ENCODE results near the gene IFT81. TPM values are rescaled to one million over a fixed set of nuclear protein-coding genes. Genes with fewer than 3 reads are reported as not detected.

IFT81 gene
- total RNA-seq, 2 donors from 2014 or later: 20.2 to 29.6 TPM

GRCh38 chr12:110077800-110078199 is 46.4 kb upstream of the IFT81 start:
- no peak for DNase-seq
- Mint-ChIP-seq H3K36me3 (ENCODE audit: low read depth) (no peaks in the 10 kb centered on the region), H3K27me3 (ENCODE audit: insufficient read depth) (peaks cover 3% of the 10 kb centered on the region), H3K4me3 (no peak overlapping the region), H3K4me1 (no peaks in the 10 kb centered on the region), H3K27ac (no peak overlapping the region), H3K9me3 (no peaks in the 10 kb centered on the region)
- no peaks in the 10 kb centered on the region for H3K36me3 ChIP-seq (ENCODE audit: control insufficient read depth, insufficient read depth, low read length)
- no peak overlapping the region for H3K4me3 ChIP-seq (ENCODE audit: low read length)
- H3K9ac ChIP-seq (ENCODE audit: extremely low read depth, low read length, poor library complexity, severe bottlenecking): no peak overlapping the region
- H3K27me3 ChIP-seq (ENCODE audit: control insufficient read depth, insufficient read depth, low read length, poor library complexity, severe bottlenecking): no peaks in the 10 kb centered on the region
- TF ChIP-seq CTCF (conservative IDR thresholded peaks at IDR 0.05): no peak
- no peak overlapping the region for H3K27ac ChIP-seq (ENCODE audit: low read depth, low read length)
- WGBS, 2 experiments (ENCODE audit: insufficient coverage in 1 of 2, insufficient read length in 1 of 2): 93 to 98% methylated on average over 2 to 3 of the region's 4 CpGs
- H3K4me1 ChIP-seq (ENCODE audit: control insufficient read depth, insufficient read depth, low read length): no peaks in the 10 kb centered on the region
- H3K9me3 ChIP-seq (ENCODE audit: control insufficient read depth, low read length): no peaks in the 10 kb centered on the region

GRCh38 chr12:110079477-110080400 is 44.4 kb upstream of the IFT81 start:
- WGBS, 2 experiments (ENCODE audit: insufficient coverage in 1 of 2, insufficient read length in 1 of 2): 95 to 96% methylated on average over 15 to 24 of the region's 24 CpGs
- no peaks in the 10 kb centered on the region for H3K4me1 Mint-ChIP-seq
- no peak overlapping the region for H3K4me3 Mint-ChIP-seq
- DNase-seq: no peak
- Histone ChIP-seq H3K27me3 (ENCODE audit: control insufficient read depth, insufficient read depth, low read length, poor library complexity, severe bottlenecking) (no peaks in the 10 kb centered on the region), H3K9ac (ENCODE audit: extremely low read depth, low read length, poor library complexity, severe bottlenecking) (no peak overlapping the region), H3K36me3 (ENCODE audit: control insufficient read depth, insufficient read depth, low read length) (no peaks in the 10 kb centered on the region), H3K9me3 (ENCODE audit: control insufficient read depth, low read length) (no peaks in the 10 kb centered on the region), H3K4me3 (ENCODE audit: low read length) (no peak overlapping the region), H3K27ac (ENCODE audit: low read depth, low read length) (no peak overlapping the region), H3K4me1 (ENCODE audit: control insufficient read depth, insufficient read depth, low read length) (no peaks in the 10 kb centered on the region)
- H3K9me3 Mint-ChIP-seq: no peaks in the 10 kb centered on the region
- H3K36me3 Mint-ChIP-seq (ENCODE audit: low read depth): no peaks in the 10 kb centered on the region
- peaks cover 3% of the 10 kb centered on the region for H3K27me3 Mint-ChIP-seq (ENCODE audit: insufficient read depth)
- TF ChIP-seq CTCF (conservative IDR thresholded peaks at IDR 0.05): no peak
- H3K27ac Mint-ChIP-seq: no peak overlapping the region

- Histone ChIP-seq H3K36me3 (ENCODE audit: control insufficient read depth, insufficient read depth, low read length) (no peaks in the 10 kb centered on the region), H3K9me3 (ENCODE audit: control insufficient read depth, low read length) (no peaks in the 10 kb centered on the region), H3K27me3 (ENCODE audit: control insufficient read depth, insufficient read depth, low read length, poor library complexity, severe bottlenecking) (no peaks in the 10 kb centered on the region), H3K4me3 (ENCODE audit: low read length) (no peak overlapping the region), H3K9ac (ENCODE audit: extremely low read depth, low read length, poor library complexity, severe bottlenecking) (no peak overlapping the region), H3K4me1 (ENCODE audit: control insufficient read depth, insufficient read depth, low read length) (no peaks in the 10 kb centered on the region), H3K27ac (ENCODE audit: low read depth, low read length) (no peak overlapping the region)
- Mint-ChIP-seq H3K4me1 (no peaks in the 10 kb centered on the region), H3K4me3 (no peak overlapping the region), H3K27ac (no peak overlapping the region), H3K36me3 (ENCODE audit: low read depth) (no peaks in the 10 kb centered on the region), H3K9me3 (no peaks in the 10 kb centered on the region), H3K27me3 (ENCODE audit: insufficient read depth) (peaks cover 3% of the 10 kb centered on the region)
- no peak for DNase-seq
- TF ChIP-seq CTCF (conservative IDR thresholded peaks at IDR 0.05): no peak
- 91 to 96% methylated on average over 5 to 7 of the region's 7 CpGs for WGBS, 2 experiments (ENCODE audit: insufficient coverage in 1 of 2, insufficient read length in 1 of 2)
Measured at GRCh38 chr12:110080410-110080809, 43.7 kb upstream of the IFT81 start.

All from endodermal cell (in vitro differentiated cells).